ENCODE measurements around the gene SLFNL1. TPM values are rescaled to one million over a fixed set of nuclear protein-coding genes. Genes with fewer than 3 reads are reported as not detected.

Gene SLFNL1
- total and polyA plus RNA-seq, 9 donors = 0.05 to 1.2 (median 0.62) TPM

DNA sequence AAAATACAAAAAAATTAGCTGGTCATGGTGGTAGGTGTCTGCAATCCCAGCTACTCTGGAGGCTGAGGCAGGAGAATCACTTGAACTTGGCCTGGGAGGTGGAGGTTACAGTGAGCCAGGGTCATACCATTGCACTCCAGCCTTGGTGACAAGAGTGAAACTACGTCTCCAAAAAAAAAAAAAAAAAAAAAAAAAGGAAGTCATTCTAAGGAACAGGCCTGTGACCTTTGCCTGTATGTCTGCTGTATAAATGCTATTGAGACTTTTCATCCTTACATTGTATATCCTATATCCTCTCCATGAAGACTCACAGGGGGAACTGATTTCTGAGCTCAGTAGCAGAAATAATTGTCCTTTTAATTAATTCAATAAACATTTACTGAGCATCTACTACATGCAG lies 49.6 kb downstream of the SLFNL1 start:
- Histone ChIP-seq H3K4me1 (ENCODE audit: insufficient read depth) (peaks cover 2% of the 10 kb centered on the region), H3K4me3 (no peak overlapping the region), H3K9me3 (no peaks in the 10 kb centered on the region), H3K36me3 (no peaks in the 10 kb centered on the region), H3K27ac (no peak overlapping the region), H3K27me3 (no peaks in the 10 kb centered on the region)
- intact Hi-C loops (cut with DNase I) = no loop called here
- WGBS, 3 donors = 81 to 93% (median 92%) methylated on average over 1 of the region's 1 CpG
- TF ChIP-seq EP300 (IDR thresholded peaks at IDR 0.05) = no peak
- TF ChIP-seq POLR2A (IDR thresholded peaks at IDR 0.05) = no peak
- TF ChIP-seq, protein P1, sequence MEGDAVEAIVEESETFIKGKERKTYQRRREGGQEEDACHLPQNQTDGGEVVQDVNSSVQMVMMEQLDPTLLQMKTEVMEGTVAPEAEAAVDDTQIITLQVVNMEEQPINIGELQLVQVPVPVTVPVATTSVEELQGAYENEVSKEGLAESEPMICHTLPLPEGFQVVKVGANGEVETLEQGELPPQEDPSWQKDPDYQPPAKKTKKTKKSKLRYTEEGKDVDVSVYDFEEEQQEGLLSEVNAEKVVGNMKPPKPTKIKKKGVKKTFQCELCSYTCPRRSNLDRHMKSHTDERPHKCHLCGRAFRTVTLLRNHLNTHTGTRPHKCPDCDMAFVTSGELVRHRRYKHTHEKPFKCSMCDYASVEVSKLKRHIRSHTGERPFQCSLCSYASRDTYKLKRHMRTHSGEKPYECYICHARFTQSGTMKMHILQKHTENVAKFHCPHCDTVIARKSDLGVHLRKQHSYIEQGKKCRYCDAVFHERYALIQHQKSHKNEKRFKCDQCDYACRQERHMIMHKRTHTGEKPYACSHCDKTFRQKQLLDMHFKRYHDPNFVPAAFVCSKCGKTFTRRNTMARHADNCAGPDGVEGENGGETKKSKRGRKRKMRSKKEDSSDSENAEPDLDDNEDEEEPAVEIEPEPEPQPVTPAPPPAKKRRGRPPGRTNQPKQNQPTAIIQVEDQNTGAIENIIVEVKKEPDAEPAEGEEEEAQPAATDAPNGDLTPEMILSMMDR (IDR thresholded peaks at IDR 0.05) = no peak
- no peak for DNase-seq

DNA sequence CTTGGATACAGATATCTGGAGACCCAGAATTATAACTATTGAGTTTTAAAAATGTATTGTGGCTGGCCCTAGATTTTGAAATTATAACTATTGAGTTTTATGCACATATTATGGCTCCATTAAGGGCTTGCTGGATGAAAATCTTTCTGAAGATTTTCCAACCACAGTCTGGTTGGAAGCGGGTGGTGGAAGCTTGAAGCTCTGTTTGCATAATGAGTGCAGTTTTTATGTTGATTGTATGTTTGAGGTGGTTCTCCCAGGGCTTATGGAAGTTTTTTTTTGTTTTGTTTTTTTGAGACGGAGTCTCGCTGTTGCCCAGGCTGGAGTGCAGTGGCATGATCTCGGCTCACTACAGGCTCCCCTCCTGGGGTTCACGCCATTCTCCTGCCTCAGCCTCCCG lies 52.1 kb downstream of the SLFNL1 start:
- intact Hi-C loops (cut with DNase I) = no loop called here

DNA sequence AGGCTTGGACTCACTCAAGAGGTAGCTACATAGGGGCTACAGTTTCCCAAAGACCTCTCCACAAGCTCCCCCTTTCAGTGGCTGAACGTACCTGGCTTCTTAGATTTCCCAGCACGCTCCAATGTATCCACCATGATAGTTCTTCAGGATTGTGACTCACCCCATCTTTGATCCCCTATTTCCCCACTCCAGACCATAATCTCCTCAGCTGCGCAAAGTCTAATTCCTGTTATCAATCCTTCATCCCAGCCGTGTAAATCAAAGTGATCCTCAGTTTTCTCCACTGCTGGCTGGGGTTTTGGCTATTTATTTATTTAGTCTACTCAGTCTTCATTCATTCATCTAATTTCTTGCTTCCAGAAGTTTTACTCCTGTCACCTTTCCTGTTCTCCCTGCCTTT lies 55.1 kb downstream of the SLFNL1 start:
- H3K27ac ChIP-seq = no peak overlapping the region
- TF ChIP-seq, protein P1 (IDR thresholded peaks at IDR 0.05) = no peak
- no peak for TF ChIP-seq POLR2A (IDR thresholded peaks at IDR 0.05)
- no peak for TF ChIP-seq EP300 (IDR thresholded peaks at IDR 0.05)
- H3K4me1 ChIP-seq (ENCODE audit: insufficient read depth) = peaks cover 2% of the 10 kb centered on the region
- intact Hi-C loops (cut with DNase I) = no loop called here
- no peak for DNase-seq
- no peaks in the 10 kb centered on the region for H3K9me3 ChIP-seq
- no peak overlapping the region for H3K4me3 ChIP-seq
- 69 to 91% (median 82%) methylated on average over 4 of the region's 4 CpGs for WGBS, 3 donors
- no peaks in the 10 kb centered on the region for H3K36me3 ChIP-seq
- no peaks in the 10 kb centered on the region for H3K27me3 ChIP-seq

More for the DNA sequence above, 52.1 kb downstream of the SLFNL1 start:
- H3K9me3 ChIP-seq = no peaks in the 10 kb centered on the region
- no peak overlapping the region for H3K27ac ChIP-seq
- DNase-seq = no peak
- TF ChIP-seq, protein P1 (IDR thresholded peaks at IDR 0.05) = no peak
- TF ChIP-seq POLR2A (IDR thresholded peaks at IDR 0.05) = no peak
- TF ChIP-seq EP300 (IDR thresholded peaks at IDR 0.05) = no peak
- H3K36me3 ChIP-seq = no peaks in the 10 kb centered on the region
- H3K27me3 ChIP-seq = no peaks in the 10 kb centered on the region
- no peak overlapping the region for H3K4me3 ChIP-seq
- H3K4me1 ChIP-seq (ENCODE audit: insufficient read depth) = peaks cover 2% of the 10 kb centered on the region
- WGBS, 3 donors = 85 to 96% (median 87%) methylated on average over 6 of the region's 6 CpGs

Other genes with a start within 250 kb of the SLFNL1 start
- gene KCNQ4, start 237.9 kb downstream of the SLFNL1 start, total RNA-seq = 1 to 10 TPM in 2 of 7 donors, under 1 TPM in 5; 0.36 to 3.1 (median 0.84) TPM
- gene KCNQ4, start 237.9 kb downstream of the SLFNL1 start, polyA plus RNA-seq = 1 to 10 TPM in 1 of 2 donors, under 1 TPM in 1; 0.73 to 1.1 TPM
- 100 to 1,000 TPM in 1 of 7 donors, 10 to 100 TPM in 6; 16.4 to 149 (median 24.3) TPM for gene CITED4, start 159.4 kb downstream of the SLFNL1 start, total RNA-seq
- 1 to 10 TPM in 1 of 2 donors, under 1 TPM in 1; 0.75 to 5.2 TPM for gene CITED4, start 159.4 kb downstream of the SLFNL1 start, polyA plus RNA-seq
- gene CTPS1, start 42.0 kb downstream of the SLFNL1 start, total RNA-seq = 10 to 100 TPM in 6 of 7 donors, 1 to 10 TPM in 1; 8.2 to 34.3 (median 22.6) TPM
- gene CTPS1, start 42.0 kb downstream of the SLFNL1 start, polyA plus RNA-seq = 10 to 100 TPM in 1 of 2 donors, 1 to 10 TPM in 1; 5.9 to 23.2 TPM
- gene SCMH1, start 220.6 kb upstream of the SLFNL1 start, total RNA-seq = 10 to 100 TPM; 33.4 to 80.2 (median 53.2) TPM
- 10 to 100 TPM; 32.8 to 44.8 TPM for gene SCMH1, start 220.6 kb upstream of the SLFNL1 start, polyA plus RNA-seq